HG02885 (cell line): ENCODE data around the gene RIMBP3C.
"Not testable (repeated sequence)": the region's sequence is repeated elsewhere in the genome, so short reads cannot be mapped to it uniquely, and the experiment has no call there.

Experiments used
- ATAC-seq: cut with Tn5 transposase; IDR thresholded peaks from one replicate; pipeline ENCODE4 v1.9.1; 2021; ENCODE audit warnings: mild to moderate bottlenecking; ENCODE audit not compliant: unreplicated experiment, poor library complexity

The RIMBP3C gene, protein sequence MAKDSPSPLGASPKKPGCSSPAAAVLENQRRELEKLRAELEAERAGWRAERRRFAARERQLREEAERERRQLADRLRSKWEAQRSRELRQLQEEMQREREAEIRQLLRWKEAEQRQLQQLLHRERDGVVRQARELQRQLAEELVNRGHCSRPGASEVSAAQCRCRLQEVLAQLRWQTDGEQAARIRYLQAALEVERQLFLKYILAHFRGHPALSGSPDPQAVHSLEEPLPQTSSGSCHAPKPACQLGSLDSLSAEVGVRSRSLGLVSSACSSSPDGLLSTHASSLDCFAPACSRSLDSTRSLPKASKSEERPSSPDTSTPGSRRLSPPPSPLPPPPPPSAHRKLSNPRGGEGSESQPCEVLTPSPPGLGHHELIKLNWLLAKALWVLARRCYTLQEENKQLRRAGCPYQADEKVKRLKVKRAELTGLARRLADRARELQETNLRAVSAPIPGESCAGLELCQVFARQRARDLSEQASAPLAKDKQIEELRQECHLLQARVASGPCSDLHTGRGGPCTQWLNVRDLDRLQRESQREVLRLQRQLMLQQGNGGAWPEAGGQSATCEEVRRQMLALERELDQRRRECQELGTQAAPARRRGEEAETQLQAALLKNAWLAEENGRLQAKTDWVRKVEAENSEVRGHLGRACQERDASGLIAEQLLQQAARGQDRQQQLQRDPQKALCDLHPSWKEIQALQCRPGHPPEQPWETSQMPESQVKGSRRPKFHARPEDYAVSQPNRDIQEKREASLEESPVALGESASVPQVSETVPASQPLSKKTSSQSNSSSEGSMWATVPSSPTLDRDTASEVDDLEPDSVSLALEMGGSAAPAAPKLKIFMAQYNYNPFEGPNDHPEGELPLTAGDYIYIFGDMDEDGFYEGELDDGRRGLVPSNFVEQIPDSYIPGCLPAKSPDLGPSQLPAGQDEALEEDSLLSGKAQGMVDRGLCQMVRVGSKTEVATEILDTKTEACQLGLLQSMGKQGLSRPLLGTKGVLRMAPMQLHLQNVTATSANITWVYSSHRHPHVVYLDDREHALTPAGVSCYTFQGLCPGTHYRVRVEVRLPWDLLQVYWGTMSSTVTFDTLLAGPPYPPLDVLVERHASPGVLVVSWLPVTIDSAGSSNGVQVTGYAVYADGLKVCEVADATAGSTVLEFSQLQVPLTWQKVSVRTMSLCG (N-terminal part only)

GRCh38 chr22:21551361-21551760, at the start of gene RIMBP3C:
RIMBP3C (minus strand) TSS chr22:21551461; CDS start chr22:21550976, 485 bp downstream.
- not testable (repeated sequence) for ATAC-seq

GRCh38 chr22:21599053-21599893, 48.0 kb upstream of the RIMBP3C start:
- ATAC-seq: no peak

GRCh38 chr22:21598302-21598701, 47.0 kb upstream of the RIMBP3C start:
- ATAC-seq: no peak

- ATAC-seq: not testable (repeated sequence)
Measured at GRCh38 chr22:21596356-21597135, 45.3 kb upstream of the RIMBP3C start.

GRCh38 chr22:21594865-21595452, 43.7 kb upstream of the RIMBP3C start:
- ATAC-seq: no peak

DNA sequence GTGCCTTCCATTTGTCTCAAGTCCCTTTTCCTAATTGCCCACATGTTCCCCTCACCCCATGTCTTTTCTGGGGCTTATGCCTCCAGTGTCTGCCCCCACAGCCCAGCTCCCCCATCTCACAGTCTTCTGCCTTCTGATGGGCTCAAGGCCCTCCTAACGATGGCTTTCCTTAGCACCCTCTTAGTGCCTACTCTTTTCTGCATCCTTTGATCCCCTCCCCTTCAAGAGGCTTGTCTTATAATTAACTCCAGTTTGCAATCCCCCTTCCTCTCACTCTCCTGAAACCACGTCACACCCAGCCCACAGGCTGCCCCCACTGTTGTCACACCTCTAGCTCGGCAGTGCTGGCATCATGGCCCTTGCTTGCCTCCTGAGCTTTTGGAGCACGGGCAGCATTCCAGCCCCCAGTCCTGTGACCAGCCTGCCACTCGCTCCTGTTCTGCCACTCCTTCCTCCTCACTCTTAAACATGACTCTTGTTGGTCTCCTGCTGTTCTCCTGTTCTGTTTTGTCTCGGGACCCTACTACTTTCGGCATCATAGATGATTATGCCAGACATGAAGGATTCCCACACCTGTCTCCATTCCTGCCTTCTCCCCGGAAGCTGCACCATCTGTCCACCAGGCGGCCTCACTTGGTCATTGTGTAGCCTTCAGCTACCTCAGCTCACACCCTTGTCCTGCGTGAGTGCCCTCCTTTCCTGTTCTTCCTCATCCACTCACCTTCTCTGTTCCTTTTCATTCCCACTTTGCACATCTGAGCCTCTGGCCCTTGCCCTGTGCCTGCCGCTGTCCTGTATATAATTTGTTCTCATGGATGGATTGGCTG, 42.4 kb upstream of the RIMBP3C start:
- ATAC-seq: no peak

DNA sequence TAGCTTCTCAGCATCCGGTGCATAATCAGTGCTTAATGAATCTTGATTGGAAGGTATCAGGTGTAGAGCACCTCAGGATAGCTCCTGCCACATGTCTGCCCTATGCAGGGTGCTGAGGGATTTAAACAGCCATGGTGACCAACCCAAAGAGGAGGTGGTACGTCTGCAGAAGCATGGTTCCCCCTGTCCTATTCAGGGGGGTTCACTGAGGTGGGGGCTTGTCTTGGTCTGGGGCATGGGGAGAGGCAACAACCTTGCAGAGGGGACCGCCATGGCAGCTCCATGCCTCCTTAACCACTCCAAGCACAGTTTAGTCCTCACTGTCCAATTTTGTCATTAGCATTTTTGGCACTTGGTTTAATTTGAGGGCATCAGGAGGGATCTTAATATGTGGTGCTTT, 41.2 kb upstream of the RIMBP3C start:
- no peak for ATAC-seq

- ATAC-seq: no peak
Measured at GRCh38 chr22:21591695-21592094, 40.4 kb upstream of the RIMBP3C start.

DNA sequence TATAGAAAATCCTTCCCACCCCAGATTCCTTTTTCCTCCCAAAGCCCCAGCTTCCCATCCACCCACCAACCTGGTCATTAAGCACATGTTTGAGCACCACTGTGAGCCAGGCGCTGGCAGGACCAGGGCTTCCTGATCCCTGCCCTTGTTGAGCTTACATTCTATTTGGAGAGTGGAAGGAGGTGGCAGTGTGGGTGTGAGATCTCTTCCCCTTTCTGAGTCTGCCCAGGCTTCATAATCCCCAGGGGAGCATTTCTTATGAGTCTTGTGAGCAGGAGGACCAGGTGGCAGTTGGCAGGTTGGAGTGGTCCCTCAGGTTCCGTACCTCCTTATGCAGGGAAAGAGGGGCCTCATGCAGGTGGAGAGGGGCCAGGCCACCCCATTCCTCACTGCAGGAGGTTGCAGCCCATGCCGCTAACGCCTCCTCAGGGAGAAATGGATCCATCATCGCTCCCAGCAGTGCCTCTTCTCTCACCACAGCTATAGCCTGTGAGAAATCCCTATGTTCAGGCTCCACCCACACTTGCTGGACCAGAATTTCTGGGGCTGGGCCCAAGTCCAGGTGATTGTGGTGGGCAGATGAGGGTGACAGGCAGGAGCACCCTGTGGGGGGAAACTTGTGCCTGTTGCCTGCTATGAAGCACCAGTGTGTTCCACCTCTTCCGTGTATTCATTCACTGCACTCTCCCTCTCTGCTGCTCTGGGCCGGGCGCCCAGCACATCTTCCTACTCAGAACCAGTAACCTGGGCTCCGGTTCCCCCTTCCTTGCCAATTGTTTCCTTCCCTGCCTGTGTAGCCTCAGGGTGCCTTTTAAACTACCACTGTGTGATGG, 39.8 kb upstream of the RIMBP3C start:
- no peak for ATAC-seq

- ATAC-seq: no peak
Measured at GRCh38 chr22:21589396-21589795, 38.1 kb upstream of the RIMBP3C start.

DNA sequence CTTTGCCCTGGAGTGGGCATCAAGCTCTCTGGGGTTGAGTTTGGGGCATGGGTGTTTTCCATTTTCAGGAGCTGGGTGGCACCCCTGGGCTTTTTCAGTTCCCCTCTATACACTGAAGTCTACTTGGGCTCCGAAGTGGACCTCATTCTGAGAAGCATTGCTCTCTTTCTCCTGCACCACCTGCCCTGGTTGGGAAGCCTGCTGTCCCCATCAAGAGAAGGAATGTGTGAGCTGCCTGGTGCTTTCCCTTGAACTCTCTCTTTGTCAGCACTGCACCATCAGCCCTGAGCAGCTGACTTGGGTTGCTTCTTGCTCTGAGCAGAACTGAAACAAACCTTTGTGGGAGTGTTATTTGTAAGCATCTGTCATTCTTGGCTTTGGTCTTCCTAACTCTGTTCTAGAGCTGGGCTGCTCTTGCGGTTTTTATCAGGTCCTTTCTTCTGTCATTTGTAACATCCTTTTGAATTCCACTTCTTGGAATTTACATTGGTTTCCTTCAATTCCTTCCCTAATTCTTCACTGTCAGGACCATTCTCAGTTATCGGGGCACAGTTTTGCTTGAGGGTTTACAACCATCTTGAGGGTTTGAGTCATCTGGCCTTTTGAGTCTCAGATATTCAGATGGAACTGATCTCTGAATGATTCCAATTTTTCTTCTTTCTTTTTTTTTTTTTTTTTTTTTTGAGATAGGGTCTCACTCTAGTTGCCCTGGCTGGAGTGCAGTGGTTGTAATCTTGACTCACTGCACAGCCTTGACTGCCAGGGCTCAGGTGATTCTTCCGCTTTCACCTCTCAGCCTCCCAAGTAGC, 36.7 kb upstream of the RIMBP3C start:
- peak; percentile 88 for ATAC-seq

GRCh38 chr22:21585389-21585788, 34.1 kb upstream of the RIMBP3C start:
- ATAC-seq: no peak

DNA sequence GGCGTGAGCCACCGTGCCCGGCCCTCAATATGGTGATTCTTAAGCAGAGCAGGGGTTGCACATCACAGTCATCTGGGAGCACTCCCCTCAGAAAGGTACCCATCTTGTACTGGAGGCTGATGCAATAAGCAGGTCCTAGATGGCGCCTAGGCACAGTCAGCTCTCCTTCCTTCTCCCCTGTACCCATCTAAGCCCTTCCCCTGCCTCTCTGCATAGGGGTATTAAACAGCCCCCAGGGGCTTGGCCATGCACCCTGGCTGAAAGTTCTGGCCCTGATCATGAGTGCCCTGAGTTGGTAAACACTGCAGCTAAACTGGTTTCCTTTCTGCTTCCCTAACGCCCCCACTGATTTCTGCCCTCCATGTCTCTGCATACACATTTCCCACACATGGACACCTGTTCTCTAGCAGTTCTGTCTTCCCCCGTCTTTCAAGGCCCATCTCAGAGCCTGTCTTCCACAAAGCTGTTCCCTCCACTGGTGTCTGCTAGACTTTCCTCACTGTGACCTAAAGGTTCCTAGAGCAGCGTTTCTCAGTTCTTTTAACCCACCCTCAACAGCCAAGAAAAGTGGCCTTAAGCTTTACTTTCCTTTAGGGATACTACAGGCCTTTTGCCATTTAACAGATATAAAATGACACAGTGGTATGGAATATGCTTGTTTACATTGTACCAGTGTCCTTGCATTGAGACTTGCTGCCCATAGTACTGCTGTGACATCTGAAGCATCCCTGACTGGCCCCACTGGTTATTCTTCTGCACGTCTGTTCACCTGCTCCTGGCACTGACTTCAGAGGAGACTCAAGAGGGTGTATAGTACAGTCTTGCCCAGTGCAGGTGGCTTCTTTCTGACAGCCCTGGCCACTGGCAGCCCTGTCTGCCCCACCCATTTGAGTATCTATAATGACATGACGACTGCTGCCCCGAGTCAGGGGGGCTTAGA, 31.8 kb upstream of the RIMBP3C start:
- ATAC-seq: no peak

DNA sequence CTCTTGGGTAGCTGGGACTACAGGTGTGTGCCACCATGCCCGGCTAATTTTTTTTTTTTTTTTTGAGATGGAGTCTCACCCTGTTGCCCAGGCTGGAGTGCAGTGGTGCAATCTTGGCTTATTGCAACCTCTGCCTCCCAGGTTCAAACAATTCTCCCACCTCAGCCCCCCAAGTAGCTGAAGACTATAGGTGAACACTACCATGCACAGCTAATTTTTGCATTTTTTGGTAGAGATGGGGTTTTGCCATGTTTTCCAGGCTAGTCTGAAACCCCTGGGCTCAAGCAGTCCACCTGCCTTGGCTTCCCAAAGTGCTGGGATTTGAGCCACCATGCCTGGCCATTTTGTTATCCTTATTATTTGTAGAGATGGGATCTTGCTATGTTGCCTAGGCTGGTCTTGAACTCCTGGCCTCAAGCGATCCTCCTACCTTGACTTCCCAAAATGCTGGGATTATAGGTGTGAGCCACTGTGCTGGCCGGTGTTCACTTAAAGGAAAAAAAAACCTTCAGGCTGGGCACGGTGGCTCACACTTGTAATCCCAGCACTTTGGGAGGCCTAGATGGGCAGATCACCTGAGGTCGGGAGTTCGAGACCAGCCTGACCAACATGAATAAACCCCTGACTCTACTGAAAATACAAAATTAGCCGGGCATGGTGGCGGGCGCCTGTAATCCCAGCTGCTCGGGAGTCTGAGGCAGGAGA, 29.9 kb upstream of the RIMBP3C start:
- not testable (repeated sequence) for ATAC-seq
